H1 (cell line): Measurements from ENCODE around the gene SERINC4. TPM values are rescaled to one million over a fixed set of nuclear protein-coding genes. Genes with fewer than 3 reads are reported as not detected.

Source experiments
- CTCF ChIA-PET: fragments of 300-600 bp; sonication (Branson Sonifier 250); formaldehyde crosslinking; loops from one replicate; lab custom pipeline; 2021; ENCODE audit not compliant: partially characterized antibody; lab: Charles Lee
- POLR2A ChIA-PET: fragments of 300-600 bp; sonication (Branson Sonifier 250); formaldehyde crosslinking; loops from one replicate; lab custom pipeline; 2021; ENCODE audit warnings: inconsistent platforms; ENCODE audit not compliant: partially characterized antibody; lab: Charles Lee
- DNase-seq, 2 experiments: peaks; one replicate each; pipeline versions ENCODE4 v3.0.0 to v3.0.0-alpha.2; 2010 to 2022; ENCODE audit warnings: low spot score in 2 of 2, low read depth in 1 of 2, mixed read lengths in 1 of 2
- FAIRE-seq: peaks from 2 replicates; lab custom pipeline; 2011; peaks lifted over from hg19 to GRCh38; lab: Jason Lieb, UNC
- H2AFZ ChIP-seq: 2 replicates; pipeline ENCODE4 v1.8.1; 2012; ENCODE audit warnings: low read length, inconsistent platforms
- H2AK5ac ChIP-seq: 2 replicates; pipeline ENCODE4 v1.6.1; 2013; ENCODE audit warnings: low read depth, low read length
- H2BK120ac ChIP-seq: replicated peaks from 2 replicates; pipeline ENCODE3; 2013; ENCODE audit warnings: low read depth, low read length, inconsistent platforms
- H2BK12ac ChIP-seq: 2 replicates; pipeline ENCODE4 v1.6.1; 2013; ENCODE audit warnings: low read depth, low read length
- H2BK15ac ChIP-seq: 2 replicates; pipeline ENCODE4 v1.6.1; 2013; ENCODE audit warnings: low read length
- H2BK20ac ChIP-seq: 2 replicates; pipeline ENCODE4 v1.6.1; 2013; ENCODE audit warnings: low read length
- H2BK5ac ChIP-seq: 2 replicates; pipeline ENCODE4 v1.6.1; 2013; ENCODE audit warnings: low read depth, low read length
- H3K14ac ChIP-seq: 2 replicates; pipeline ENCODE4 v1.6.1; 2013; ENCODE audit warnings: inconsistent platforms; ENCODE audit not compliant: insufficient read length
- H3K18ac ChIP-seq: 2 replicates; pipeline ENCODE4 v1.6.1; 2013; ENCODE audit warnings: low read length; ENCODE audit errors: extremely low read depth
- H3K23ac ChIP-seq: 2 replicates; pipeline ENCODE4 v1.6.1; 2013; ENCODE audit warnings: inconsistent platforms; ENCODE audit not compliant: insufficient read length
- H3K23me2 ChIP-seq: 2 replicates; pipeline ENCODE4 v1.6.1; 2013; ENCODE audit warnings: low read depth, low read length
- H3K27ac ChIP-seq: 2 replicates; pipeline ENCODE4 v1.6.1; 2011; ENCODE audit warnings: low read depth, low read length, inconsistent platforms
- H3K27me3 ChIP-seq, 4 experiments: replicated peaks in 1 of 4; 1 replicate in 1 of 4; 2 replicates in 3 of 4; pipeline versions ENCODE4 v1.6.1 to v1.8.1; 2011 to 2013; ENCODE audit warnings: low read length in 3 of 4, mild to moderate bottlenecking in 3 of 4, inconsistent platforms in 2 of 4, mixed read lengths in 2 of 4, moderate library complexity in 1 of 4; ENCODE audit not compliant: control insufficient read depth in 3 of 4, insufficient read depth in 3 of 4; ENCODE audit errors: extremely low read depth in 1 of 4
- H3K36me3 ChIP-seq, 4 experiments: 2 replicates each; pipeline versions ENCODE4 v1.6.1 to v1.8.1; 2011 to 2013; ENCODE audit warnings: mild to moderate bottlenecking in 4 of 4, low read length in 3 of 4, moderate library complexity in 2 of 4, control low read depth in 1 of 4, inconsistent platforms in 1 of 4; ENCODE audit not compliant: insufficient read depth in 4 of 4, control insufficient read depth in 2 of 4
- H3K4ac ChIP-seq: replicated peaks from 2 replicates; pipeline ENCODE3; 2013; ENCODE audit warnings: low read length, low read depth, mixed read lengths, inconsistent platforms; ENCODE audit not compliant: insufficient read length
- H3K4me1 ChIP-seq, 4 experiments: replicated peaks in 1 of 4; 1 replicate in 1 of 4; 2 replicates in 3 of 4; pipeline versions ENCODE4 v1.6.1 to v1.8.1; 2011 to 2013; ENCODE audit warnings: low read length in 3 of 4, inconsistent platforms in 2 of 4, mixed read lengths in 1 of 4; ENCODE audit not compliant: insufficient read depth in 4 of 4, control insufficient read depth in 3 of 4
- H3K4me2 ChIP-seq, 2 experiments: 2 replicates each; pipeline versions ENCODE4 v1.6.1 to v1.8.1; 2011 to 2013; ENCODE audit warnings: low read depth in 2 of 2, low read length in 2 of 2, control low read depth in 1 of 2, inconsistent platforms in 1 of 2, mild to moderate bottlenecking in 1 of 2; ENCODE audit not compliant: insufficient read depth in 1 of 2
- H3K4me3 ChIP-seq, 4 experiments: fragments of 200-600, 300-600 bp in 1 of 4; sonication (generic), shearing (Covaris generic), sonication (Bioruptor Twin) in 1 of 4; 2 replicates each; pipeline versions ENCODE4 v1.5.1 to v1.8.1; 2011 to 2016; ENCODE audit warnings: low read length in 4 of 4, low read depth in 3 of 4, control low read depth in 2 of 4, inconsistent platforms in 2 of 4, mild to moderate bottlenecking in 2 of 4, mixed read lengths in 1 of 4, moderate library complexity in 1 of 4; ENCODE audit not compliant: insufficient read depth in 2 of 4; ENCODE audit errors: extremely low read depth in 1 of 4
- H3K56ac ChIP-seq: replicated peaks from 2 replicates; pipeline ENCODE3; 2013; ENCODE audit warnings: low read depth, mild to moderate bottlenecking, mixed read lengths, low read length, inconsistent platforms; ENCODE audit not compliant: insufficient read length
- H3K79me1 ChIP-seq: 2 replicates; pipeline ENCODE4 v1.6.1; 2013; ENCODE audit warnings: low read depth, low read length, control low read depth
- H3K79me2 ChIP-seq, 2 experiments: 2 replicates each; pipeline versions ENCODE4 v1.6.1 to v1.8.1; 2012 to 2013; ENCODE audit warnings: low read length in 2 of 2, mild to moderate bottlenecking in 2 of 2, inconsistent platforms in 1 of 2; ENCODE audit not compliant: insufficient read depth in 2 of 2, control insufficient read depth in 1 of 2
- H3K9ac ChIP-seq, 4 experiments: replicated peaks in 1 of 4; 1 replicate in 1 of 4; 2 replicates in 3 of 4; pipeline versions ENCODE4 v1.6.1 to v1.8.1; 2011 to 2013; ENCODE audit warnings: low read depth in 3 of 4, low read length in 3 of 4, control low read depth in 2 of 4, mild to moderate bottlenecking in 2 of 4, moderate library complexity in 2 of 4, inconsistent platforms in 1 of 4; ENCODE audit errors: extremely low read depth in 1 of 4
- H3K9me3 ChIP-seq, 2 experiments: 2 replicates each; pipeline versions ENCODE4 v1.6.1 to v1.8.1; 2012 to 2013; ENCODE audit warnings: mild to moderate bottlenecking in 2 of 2, moderate library complexity in 2 of 2, control low read depth in 1 of 2, inconsistent platforms in 1 of 2, low read depth in 1 of 2, low read length in 1 of 2, mixed read lengths in 1 of 2; ENCODE audit not compliant: insufficient read depth in 2 of 2
- H4K20me1 ChIP-seq, 2 experiments: replicated peaks in 1 of 2; 2 replicates each; pipeline versions ENCODE3 to v1.8.1; 2011 to 2013; ENCODE audit warnings: inconsistent platforms in 2 of 2, low read length in 2 of 2, mild to moderate bottlenecking in 1 of 2; ENCODE audit not compliant: insufficient read depth in 2 of 2, control insufficient read depth in 1 of 2
- H4K5ac ChIP-seq: 2 replicates; pipeline ENCODE4 v1.6.1; 2013; ENCODE audit warnings: low read length, low read depth, mixed read lengths, inconsistent platforms; ENCODE audit not compliant: insufficient read length
- H4K8ac ChIP-seq: 2 replicates; pipeline ENCODE4 v1.8.0; 2013; ENCODE audit warnings: mild to moderate bottlenecking, moderate library complexity, low read length, inconsistent platforms; ENCODE audit not compliant: insufficient read depth; ENCODE audit errors: extremely low read depth
- H4K91ac ChIP-seq: replicated peaks from 2 replicates; pipeline ENCODE3; 2013; ENCODE audit warnings: low read length, mixed read lengths, inconsistent platforms; ENCODE audit not compliant: insufficient read length
- E2F6 ChIP-seq: IDR thresholded peaks from 2 replicates; pipeline ENCODE4 v1.6.1; 2012; ENCODE audit warnings: inconsistent platforms
- RNF2 ChIP-seq: fragments of 200-900, 300-1000 bp; sonication (generic); IDR thresholded peaks from 2 replicates; pipeline ENCODE4 v1.7.1; 2016; ENCODE audit warnings: borderline replicate concordance, low read depth, mild to moderate bottlenecking, antibody characterized with exemption, low read length; ENCODE audit not compliant: poor library complexity, severe bottlenecking; ENCODE audit errors: missing control alignments
- WGBS, 2 experiments: shearing (Covaris generic) in 1 of 2; methylation state at CpG; one replicate each; pipeline versions ENCODE4 v1.1.6 to v1.1.7; 2013 to 2015; ENCODE audit warnings: low lambda C conversion rate in 2 of 2, mixed read lengths in 2 of 2, inconsistent platforms in 1 of 2, low coverage in 1 of 2, missing lambda C conversion rate in 1 of 2; ENCODE audit not compliant: insufficient replicate concordance in 2 of 2, insufficient coverage in 1 of 2, insufficient read length in 1 of 2; ENCODE audit errors: extremely low coverage in 1 of 2, missing lambda C conversion rate in 1 of 2; 5-methylcytosine and 5-hydroxymethylcytosine counted together
- polyA plus RNA-seq, 7 experiments: library from polyadenylated mRNA; depleted of rRNA in 3 of 7; stranded (reverse) in 5 of 7; unstranded in 2 of 7; fragments of >200 nt in 5 of 7; fragments of 200-250 nt in 2 of 7; gene quantifications; 1 replicate in 5 of 7; 2 replicates in 1 of 7; 4 replicates in 1 of 7; pipeline versions ENCODE4 v1.2.1 to v1.2.3, GENCODE V29; 2011 to 2013; ENCODE audit warnings: missing spikeins in 2 of 7, mixed read lengths in 2 of 7
- total RNA-seq: library from RNA; stranded (reverse); fragmentation: NEBNext Ultra II Directional; extraction: Animal tissue kit (Norgen Biotek cat#: 25700); gene quantifications from 2 replicates; pipeline ENCODE4 v1.2.1, GENCODE V29; 2021

The SERINC4 gene
- total and polyA plus RNA-seq, 2 of the 8 experiments (the other 6 are each of a cell fraction or from before 2014, with no cell fraction given) = 0.08 TPM; not detected in 1

- Histone ChIP-seq H2BK20ac (no peak overlapping the region), H3K4ac (no peak overlapping the region), H3K79me1 (no peaks in the 10 kb centered on the region; the same call in none of the 2 replicates), H2AK5ac (no peak overlapping the region), H3K36me3 (peaks cover 0 to 12% (median 10%) of the 10 kb centered on the region in 4 experiments; a peak in 3 of 8 replicates), H3K56ac (no peak overlapping the region), H3K18ac (no peak overlapping the region), H3K9me3 (peaks cover 0 to 3% of the 10 kb centered on the region in 2 experiments; a peak in 2 of 4 replicates)
- DNase-seq = no peak
- no peak for TF ChIP-seq RNF2
- no peak for TF ChIP-seq E2F6
- TF ChIP-seq, all 59 proteins: peak for 0
- Histone ChIP-seq H3K27ac (no peak overlapping the region), H4K5ac (no peak overlapping the region), H2BK15ac (no peak overlapping the region), H2BK120ac (no peak overlapping the region), H4K8ac (no peak overlapping the region), H3K4me2 (no peak overlapping the region), H3K27me3 (peaks cover 0 to 16% (median 4%) of the 10 kb centered on the region in 4 experiments; a peak in 4 of 7 replicates), H3K79me2 (peaks cover 3 to 41% of the 10 kb centered on the region in 2 experiments), H3K23me2 (no peaks in the 10 kb centered on the region), H3K14ac (no peak overlapping the region), H2AFZ (no peak overlapping the region), H3K4me3 (no peak overlapping the region), H3K9ac (no peak overlapping the region), H4K20me1 (no peaks in the 10 kb centered on the region), H4K91ac (no peak overlapping the region), H2BK12ac (no peak overlapping the region), H2BK5ac (no peak overlapping the region), H3K4me1 (peaks cover 0 to 4% (median 0%) of the 10 kb centered on the region in 4 experiments; a peak in 2 of 7 replicates), H3K23ac (no peak overlapping the region)
- CTCF ChIA-PET = interaction anchor here (1.5 kb wide), 1 partner anchor 60 kb away, joined by 3 read pairs; no protein-coding TSS in a partner anchor
- 94% methylated on average over 3 of the region's 3 CpGs; no CpG with 5 or more reads in 1 of the 2 experiments for WGBS, 2 experiments
- POLR2A ChIA-PET = interaction anchor here (1.1 kb wide), 1 partner anchor 10 kb away, joined by 4 read pairs; no protein-coding TSS in a partner anchor
- FAIRE-seq = no peak
These were observed 21.5 kb upstream of the SERINC4 start for GRCh38 chr15:43821505-43821904.
